Testis (tissue), 2 donors: ENCODE data around the gene GALM.
"Not testable (repeated sequence)": the region's sequence is repeated elsewhere in the genome, so short reads cannot be mapped to it uniquely, and the experiment has no call there.

Source experiments
- CTCF ChIP-seq, 3 experiments: fragments of 450-650 bp in 2 of 3; fragments of 200-600 bp in 1 of 3; sonication (generic) in 1 of 3; IDR thresholded peaks; one replicate each; pipeline ENCODE4 v1.5.1; 2016 to 2019; ENCODE audit warnings: antibody characterized with exemption in 3 of 3, mild to moderate bottlenecking in 2 of 3, moderate library complexity in 1 of 3
- POLR2A ChIP-seq: fragments of 450-650 bp; IDR thresholded peaks from one replicate; pipeline ENCODE4 v1.6.1; 2017; ENCODE audit warnings: antibody characterized with exemption, mild to moderate bottlenecking, moderate library complexity

- TF ChIP-seq POLR2A; CTCF (IDR thresholded peaks at IDR 0.05): not testable (repeated sequence)
Measured at GRCh38 chr2:38680868-38681267, 15.0 kb downstream of the GALM start.
